SK-N-MC (cell line): ENCODE results near the gene ARHGEF16.

Experiments used
- DNase-seq: peaks from one replicate; pipeline ENCODE4 v3.0.0-alpha.2; 2011; ENCODE audit warnings: low read depth, low spot score
- H3K27ac ChIP-seq: fragments of 200-600 bp; sonication (generic); 2 replicates; pipeline ENCODE4 v1.5.1; 2016; ENCODE audit warnings: mixed run types
- H3K36me3 ChIP-seq: fragments of 200-600 bp; sonication (generic); 2 replicates; pipeline ENCODE4 v1.6.1; 2017; ENCODE audit warnings: antibody characterized with exemption, low read length, mixed read lengths; ENCODE audit not compliant: insufficient read depth
- H3K4me3 ChIP-seq: fragments of 200-600 bp; sonication (generic); 2 replicates; pipeline ENCODE4 v1.5.1; 2016
- H3K9ac ChIP-seq: fragments of 200-600 bp; sonication (generic); 2 replicates; pipeline ENCODE4 v1.8.0; 2017; ENCODE audit warnings: mixed run types, mixed read lengths; ENCODE audit not compliant: insufficient read length
- H3K9me3 ChIP-seq: fragments of 200-600 bp; sonication (generic); 2 replicates; pipeline ENCODE4 v1.6.1; 2017; ENCODE audit warnings: low read depth, mild to moderate bottlenecking, antibody characterized with exemption, low read length, moderate library complexity, mixed read lengths
- EZH2 ChIP-seq: fragments of 200-600 bp; sonication (generic); IDR thresholded peaks from one replicate; pipeline ENCODE4 v1.6.1; 2017; ENCODE audit warnings: antibody characterized with exemption
- FOXP2 ChIP-seq: optimal IDR thresholded peaks from 2 replicates; pipeline ENCODE3; 2011; ENCODE audit warnings: mild to moderate bottlenecking, moderate library complexity; ENCODE audit not compliant: insufficient read depth; ENCODE audit errors: extremely low read length, control extremely low read depth
- POLR2AphosphoS5 ChIP-seq: IDR thresholded peaks from 2 replicates; pipeline ENCODE4 v1.6.1; 2012; ENCODE audit warnings: mild to moderate bottlenecking, low read depth, low read length, borderline replicate concordance

Gene ARHGEF16

DNA sequence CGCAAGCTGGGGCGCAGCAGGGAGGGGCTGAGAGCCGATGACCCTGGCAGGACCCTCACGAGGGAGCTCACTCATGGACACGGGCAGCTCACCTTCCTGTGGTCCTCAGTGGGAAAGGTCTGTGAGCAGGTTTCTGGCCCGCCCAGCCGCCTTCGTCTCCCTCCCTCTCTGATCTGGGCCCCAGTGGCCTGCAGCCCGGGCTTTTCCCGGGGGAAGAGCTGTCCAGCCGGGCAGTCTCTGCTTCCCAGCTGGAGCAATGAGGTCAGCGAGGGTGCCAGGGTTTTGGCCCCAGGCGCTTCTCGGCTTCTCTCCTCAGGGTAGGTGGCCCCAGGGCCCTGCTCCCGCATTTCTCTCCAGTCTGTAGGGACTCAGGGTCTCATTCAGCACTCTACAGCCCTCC is 22.2 kb upstream of the ARHGEF16 start:
- Histone ChIP-seq H3K4me3 (no peak overlapping the region), H3K9ac (no peak overlapping the region), H3K27ac (no peak overlapping the region), H3K9me3 (no peaks in the 10 kb centered on the region), H3K36me3 (no peaks in the 10 kb centered on the region)
- TF ChIP-seq POLR2AphosphoS5 (no peak), EZH2 (no peak), FOXP2 (no peak)
- DNase-seq: no peak

DNA sequence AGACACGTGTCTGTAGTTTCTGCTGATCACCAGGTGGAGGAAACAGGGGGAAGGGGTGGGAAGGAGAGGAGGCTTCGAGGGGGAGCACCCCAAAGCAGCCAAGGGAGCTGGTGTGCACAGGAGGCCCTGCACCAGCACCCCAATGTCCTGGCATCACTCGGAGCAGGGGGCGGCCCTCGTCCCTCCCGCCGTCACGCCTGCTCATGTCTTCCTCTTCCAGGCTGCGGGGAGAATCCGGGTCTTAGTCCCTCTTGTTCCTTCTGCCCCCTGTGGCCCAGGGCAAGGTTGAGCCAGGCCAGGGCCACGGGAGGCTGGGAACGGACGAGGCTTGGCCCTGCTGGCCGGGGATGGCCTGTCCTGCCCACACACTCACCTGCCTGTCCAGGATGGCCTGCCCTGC is 21.4 kb upstream of the ARHGEF16 start:
- H3K36me3 ChIP-seq: no peaks in the 10 kb centered on the region
- no peak for DNase-seq
- no peak for TF ChIP-seq FOXP2
- TF ChIP-seq EZH2: no peak
- no peak for TF ChIP-seq POLR2AphosphoS5
- H3K9ac ChIP-seq: no peak overlapping the region
- no peak overlapping the region for H3K4me3 ChIP-seq
- H3K27ac ChIP-seq: no peak overlapping the region
- H3K9me3 ChIP-seq: no peaks in the 10 kb centered on the region

DNA sequence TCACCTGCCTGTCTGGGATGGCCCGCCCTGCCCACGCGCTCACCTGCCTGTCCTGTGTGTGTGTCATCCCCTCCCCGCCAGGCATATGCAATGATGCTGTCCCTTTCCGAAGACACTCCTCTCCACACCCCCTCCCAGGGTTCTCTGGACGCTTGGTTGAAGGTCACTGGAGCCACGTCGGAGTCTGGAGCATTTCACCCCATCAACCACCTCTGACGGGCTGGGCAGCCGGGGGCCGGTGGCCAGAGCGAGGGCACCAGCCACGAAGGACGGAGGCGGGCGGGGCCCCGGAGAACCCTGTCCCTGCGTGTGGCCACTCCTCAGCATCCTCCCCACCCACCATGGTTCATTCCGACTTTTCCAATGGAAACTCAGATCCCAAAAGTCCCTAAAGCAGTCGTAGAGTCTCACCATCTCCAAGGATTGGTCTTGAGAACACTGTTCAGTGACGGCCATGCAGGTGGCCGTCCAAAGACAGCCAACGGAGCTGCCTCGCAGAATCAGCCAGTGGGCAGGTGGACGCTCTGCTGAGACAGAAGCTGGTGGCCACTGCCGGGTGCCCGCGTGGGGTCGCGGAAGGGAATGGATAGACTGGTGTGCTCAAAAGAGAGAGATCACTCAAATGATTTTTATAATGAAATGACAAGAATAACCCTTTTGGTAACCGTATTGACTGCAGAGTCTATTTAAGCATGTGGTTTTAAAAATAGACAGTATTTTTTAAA is 20.7 kb upstream of the ARHGEF16 start:
- DNase-seq: no peak
- no peaks in the 10 kb centered on the region for H3K36me3 ChIP-seq
- H3K9ac ChIP-seq: no peak overlapping the region
- no peak overlapping the region for H3K27ac ChIP-seq
- no peak overlapping the region for H3K4me3 ChIP-seq
- no peaks in the 10 kb centered on the region for H3K9me3 ChIP-seq
- TF ChIP-seq POLR2AphosphoS5 (no peak), EZH2 (peak; percentile 47)

DNA sequence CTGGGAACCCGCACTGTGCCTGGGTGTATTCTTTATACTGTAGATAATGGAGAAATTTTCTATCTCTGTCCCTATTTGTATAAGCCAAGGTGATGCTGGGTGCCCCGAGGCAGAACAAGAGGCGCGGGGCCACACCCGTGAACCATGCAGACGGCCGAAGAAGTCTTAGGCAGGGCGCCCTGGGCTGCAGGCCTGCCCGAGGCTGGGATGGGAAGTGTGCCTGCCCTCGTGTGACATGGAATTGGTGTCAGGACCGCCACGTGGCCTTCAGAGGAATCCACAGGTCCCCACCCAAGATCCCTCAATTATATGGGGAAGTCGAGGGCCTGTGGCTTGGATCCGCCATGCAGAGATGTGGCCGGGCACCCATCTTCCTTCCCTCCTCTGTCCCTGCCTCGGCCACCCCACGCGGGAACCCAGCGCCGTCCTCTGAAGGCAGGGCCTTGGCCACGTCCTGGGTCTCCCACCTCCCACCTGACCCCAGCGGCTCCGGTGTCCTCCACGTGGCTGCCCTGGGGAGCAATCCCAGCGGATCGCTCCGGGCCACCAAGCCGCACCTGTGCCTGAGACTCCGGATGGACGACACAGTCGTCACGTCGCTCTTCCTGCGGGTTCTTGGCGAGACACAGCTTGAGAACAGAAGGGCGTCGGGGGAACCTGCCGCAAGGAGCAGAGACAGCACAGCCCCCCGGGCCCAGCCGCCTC is 19.9 kb upstream of the ARHGEF16 start:
- no peak for TF ChIP-seq FOXP2
- no peak for TF ChIP-seq POLR2AphosphoS5
- no peak for TF ChIP-seq EZH2
- no peak overlapping the region for H3K27ac ChIP-seq

DNA sequence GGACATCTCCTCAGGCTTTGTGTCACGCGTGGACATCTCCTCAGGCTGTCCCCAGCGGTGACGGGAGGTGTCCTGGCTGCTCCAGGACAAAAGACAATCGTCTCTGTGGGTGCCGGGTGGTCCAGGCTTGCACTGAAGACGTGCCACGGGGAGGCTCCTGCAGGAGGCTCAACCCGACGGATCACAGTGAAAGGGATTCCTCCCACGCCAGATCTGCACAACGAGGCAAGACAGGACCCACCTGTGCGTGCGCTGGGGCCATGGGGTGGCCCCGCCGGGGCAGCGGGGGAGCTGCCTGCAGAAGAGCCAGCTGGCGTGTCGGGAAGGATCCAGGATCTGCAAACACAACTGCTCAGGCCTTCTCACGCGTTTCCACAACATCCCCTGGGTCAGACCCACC is 18.8 kb upstream of the ARHGEF16 start:
- Histone ChIP-seq H3K4me3 (no peak overlapping the region), H3K36me3 (no peaks in the 10 kb centered on the region), H3K9ac (no peak overlapping the region), H3K27ac (no peak overlapping the region), H3K9me3 (no peaks in the 10 kb centered on the region)
- no peak for TF ChIP-seq EZH2
- TF ChIP-seq FOXP2: no peak
- no peak for TF ChIP-seq POLR2AphosphoS5
- DNase-seq: no peak

More for the DNA sequence above, 19.9 kb upstream of the ARHGEF16 start:
- DNase-seq: no peak
- H3K4me3 ChIP-seq: no peak overlapping the region
- no peak overlapping the region for H3K9ac ChIP-seq
- H3K36me3 ChIP-seq: no peaks in the 10 kb centered on the region
- no peaks in the 10 kb centered on the region for H3K9me3 ChIP-seq

DNA sequence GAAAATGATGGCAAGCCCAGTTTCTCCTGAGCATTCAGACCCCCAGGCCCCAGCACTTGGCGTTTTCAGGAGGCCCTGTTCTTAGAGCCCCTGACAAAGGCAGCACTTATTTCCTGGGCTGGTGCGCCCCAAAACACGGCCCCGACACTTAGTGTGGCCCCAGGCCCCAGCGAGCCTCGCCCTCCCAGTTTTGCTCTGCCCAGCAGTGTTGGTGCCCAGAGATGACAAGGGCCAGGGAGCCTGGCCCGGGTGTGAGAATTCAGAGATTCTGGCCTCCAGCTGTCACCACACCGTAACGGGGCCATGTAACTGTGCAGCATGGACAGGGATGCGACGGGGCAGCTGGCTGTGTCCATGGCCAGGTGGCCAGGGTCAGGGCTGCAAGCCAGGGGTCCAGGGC is 18.0 kb upstream of the ARHGEF16 start:
- H3K9me3 ChIP-seq: no peaks in the 10 kb centered on the region
- H3K4me3 ChIP-seq: no peak overlapping the region
- no peak for DNase-seq
- no peaks in the 10 kb centered on the region for H3K36me3 ChIP-seq
- no peak overlapping the region for H3K9ac ChIP-seq
- no peak overlapping the region for H3K27ac ChIP-seq
- no peak for TF ChIP-seq POLR2AphosphoS5
- TF ChIP-seq EZH2: no peak
- TF ChIP-seq FOXP2: no peak

DNA sequence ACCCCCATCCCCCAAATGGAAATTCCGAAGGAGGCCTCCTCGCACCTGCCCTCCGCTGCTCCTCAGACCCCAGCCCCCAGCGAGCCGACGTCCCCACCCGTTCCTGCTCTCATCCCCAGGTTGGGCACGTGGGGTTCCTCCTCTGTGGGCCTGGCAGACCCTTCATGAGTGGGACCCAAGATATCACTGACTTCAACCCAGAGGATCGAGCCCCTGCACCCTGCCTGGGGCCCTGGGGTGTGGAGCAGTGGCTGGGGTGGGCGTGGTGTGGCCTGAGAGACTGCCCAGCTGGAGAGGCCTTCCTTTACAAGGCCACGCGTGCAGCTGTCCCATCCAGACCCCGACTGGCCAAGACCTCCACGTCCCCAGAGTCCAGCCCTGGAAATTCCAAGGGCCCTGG is 17.6 kb upstream of the ARHGEF16 start:
- no peaks in the 10 kb centered on the region for H3K36me3 ChIP-seq
- TF ChIP-seq EZH2: no peak
- no peak for TF ChIP-seq POLR2AphosphoS5
- TF ChIP-seq FOXP2: no peak

DNA sequence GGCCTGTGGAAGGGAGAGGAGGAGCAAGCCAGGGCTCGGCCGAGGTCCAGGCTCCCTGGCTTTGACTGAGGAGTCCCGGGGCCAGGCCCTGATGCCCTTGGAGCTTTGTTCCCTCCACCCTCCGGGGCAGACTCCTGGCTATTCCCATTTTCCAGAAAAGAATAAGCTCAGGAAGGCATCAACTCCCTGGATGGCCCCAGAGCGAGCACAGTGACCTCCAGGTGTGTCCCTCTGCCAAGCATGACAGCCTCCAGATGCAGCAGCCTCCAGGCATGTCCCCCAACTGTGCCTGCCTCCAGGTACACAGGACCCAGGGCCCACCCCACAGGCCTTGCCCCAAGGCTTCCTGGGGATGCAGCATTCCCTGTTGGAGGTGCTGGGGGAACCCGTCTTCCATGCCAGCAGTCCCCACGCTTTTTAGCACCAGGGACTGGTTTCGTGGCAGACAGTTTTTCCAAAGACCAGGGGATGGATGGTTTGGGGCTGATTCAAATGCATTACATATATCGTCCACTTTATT is 15.7 kb upstream of the ARHGEF16 start:
- Histone ChIP-seq H3K36me3 (no peaks in the 10 kb centered on the region), H3K27ac (no peak overlapping the region), H3K9me3 (no peaks in the 10 kb centered on the region), H3K4me3 (no peak overlapping the region), H3K9ac (no peak overlapping the region)
- DNase-seq: no peak
- TF ChIP-seq EZH2: no peak
- TF ChIP-seq FOXP2: no peak
- TF ChIP-seq POLR2AphosphoS5: no peak

More for the DNA sequence above, 17.6 kb upstream of the ARHGEF16 start:
- Histone ChIP-seq H3K9ac (no peak overlapping the region), H3K9me3 (no peaks in the 10 kb centered on the region), H3K4me3 (no peak overlapping the region), H3K27ac (no peak overlapping the region)
- DNase-seq: no peak
